Stimulated activated CD4-positive, alpha-beta T cell treated with anti-CD3 and anti-CD28 coated beads, TNF-alpha, amount 100 ng/mL, for 4 hours (primary cell): ENCODE results near the gene CYP27A1.
"Not testable (repeated sequence)": the region's sequence is repeated elsewhere in the genome, so short reads cannot be mapped to it uniquely, and the experiment has no call there.

Source experiments
- DNase-seq, 3 experiments: peaks; one replicate each; pipeline ENCODE4 v3.0.0-alpha.2; 2020; ENCODE audit warnings: low read depth in 3 of 3

CYP27A1 gene

GRCh38 chr2:218781691-218782527, at the start of gene CYP27A1:
CYP27A1 (plus strand) TSS chr2:218782147; CDS start chr2:218782183, 36 bp downstream.
- DNase-seq = no peak

GRCh38 chr2:218732761-218733158, 49.2 kb upstream of the CYP27A1 start:
- no peak for DNase-seq

- DNase-seq = no peak
Measured at GRCh38 chr2:218733171-218734021, 48.6 kb upstream of the CYP27A1 start.

- DNase-seq = no peak
Measured at GRCh38 chr2:218734190-218734975, 47.6 kb upstream of the CYP27A1 start.

GRCh38 chr2:218736531-218736930, 45.4 kb upstream of the CYP27A1 start:
- no peak for DNase-seq

GRCh38 chr2:218743068-218743467, 38.9 kb upstream of the CYP27A1 start:
- no peak for DNase-seq

GRCh38 chr2:218744615-218745014, 37.3 kb upstream of the CYP27A1 start:
- no peak for DNase-seq

- DNase-seq = no peak
Measured at GRCh38 chr2:218745160-218745558, 36.8 kb upstream of the CYP27A1 start.

- DNase-seq = no peak
Measured at GRCh38 chr2:218745559-218746469, 36.1 kb upstream of the CYP27A1 start.

GRCh38 chr2:218746470-218746795, 35.5 kb upstream of the CYP27A1 start:
- DNase-seq = no peak

GRCh38 chr2:218746960-218747359, 35.0 kb upstream of the CYP27A1 start:
- DNase-seq = no peak

GRCh38 chr2:218748741-218749441, 33.1 kb upstream of the CYP27A1 start:
- DNase-seq = no peak

GRCh38 chr2:218754201-218754600, 27.7 kb upstream of the CYP27A1 start:
- DNase-seq = no peak

- DNase-seq = no peak
Measured at GRCh38 chr2:218754781-218755180, 27.2 kb upstream of the CYP27A1 start.

GRCh38 chr2:218755198-218755566, 26.8 kb upstream of the CYP27A1 start:
- DNase-seq = no peak

GRCh38 chr2:218755567-218756404, 26.2 kb upstream of the CYP27A1 start:
- DNase-seq = no peak

GRCh38 chr2:218756599-218757377, 25.2 kb upstream of the CYP27A1 start:
- DNase-seq = no peak

- no peak for DNase-seq
Measured at GRCh38 chr2:218761795-218762194, 20.2 kb upstream of the CYP27A1 start.

GRCh38 chr2:218772759-218773158, 9.2 kb upstream of the CYP27A1 start:
- DNase-seq = not testable (repeated sequence)
